Activated B cell treated with CpG ODN at 0.5 μM for 24 hours (primary cell): ENCODE measurements around the gene SOX10. TPM values are rescaled to one million over a fixed set of nuclear protein-coding genes. Genes with fewer than 3 reads are reported as not detected.

Source experiments
- ATAC-seq: fragments of 200-7000 bp; cut with Tn5 transposase; one replicate; pipeline ENCODE4 v1.10.0; 2021; ENCODE audit warnings: low read depth, mild to moderate bottlenecking, moderate library complexity
- CTCF ChIA-PET: fragments of 350-600 bp; sonication (Branson Sonifier 250); formaldehyde crosslinking; loops from one replicate; lab custom pipeline; 2021; ENCODE audit warnings: antibody characterized with exemption; lab: Charles Lee
- POLR2A ChIA-PET: fragments of 350-600 bp; sonication (Branson Sonifier 250); formaldehyde crosslinking; loops from one replicate; lab custom pipeline; 2021; ENCODE audit warnings: antibody characterized with exemption; lab: Charles Lee
- DNase-seq: peaks from one replicate; pipeline ENCODE4 v3.0.0; 2022
- H3K27ac Mint-ChIP-seq: one replicate; pipeline ENCODE4 v1.8.0; 2020; ENCODE audit warnings: mixed read lengths
- H3K27me3 Mint-ChIP-seq: one replicate; pipeline ENCODE4 v1.8.0; 2021; ENCODE audit warnings: mixed read lengths
- H3K36me3 Mint-ChIP-seq: one replicate; pipeline ENCODE4 v1.8.0; 2021; ENCODE audit warnings: low read depth, mixed read lengths
- H3K4me1 Mint-ChIP-seq: one replicate; pipeline ENCODE4 v1.8.0; 2021; ENCODE audit warnings: mixed read lengths
- H3K4me3 Mint-ChIP-seq: one replicate; pipeline ENCODE4 v1.8.0; 2020; ENCODE audit warnings: mild to moderate bottlenecking, mixed read lengths
- H3K9me3 Mint-ChIP-seq: one replicate; pipeline ENCODE4 v1.8.0; 2020; ENCODE audit warnings: mixed read lengths
- CTCF ChIP-seq: fragments of 200-600 bp; IDR thresholded peaks from one replicate; pipeline ENCODE4 v1.8.0; 2022; ENCODE audit warnings: antibody characterized with exemption, mild to moderate bottlenecking
- intact Hi-C: fragments of 100-400 bp; cut with micrococcal nuclease; formaldehyde crosslinking; loops from one replicate; pipeline ENCODE4 v1.15.1; 2024
- total RNA-seq: library from RNA; stranded (reverse); gene quantifications from 2 replicates; pipeline ENCODE4 v1.2.3, GENCODE V29; 2022

The SOX10 gene
- total RNA-seq, 1 donor from 2014 or later: not detected

DNA sequence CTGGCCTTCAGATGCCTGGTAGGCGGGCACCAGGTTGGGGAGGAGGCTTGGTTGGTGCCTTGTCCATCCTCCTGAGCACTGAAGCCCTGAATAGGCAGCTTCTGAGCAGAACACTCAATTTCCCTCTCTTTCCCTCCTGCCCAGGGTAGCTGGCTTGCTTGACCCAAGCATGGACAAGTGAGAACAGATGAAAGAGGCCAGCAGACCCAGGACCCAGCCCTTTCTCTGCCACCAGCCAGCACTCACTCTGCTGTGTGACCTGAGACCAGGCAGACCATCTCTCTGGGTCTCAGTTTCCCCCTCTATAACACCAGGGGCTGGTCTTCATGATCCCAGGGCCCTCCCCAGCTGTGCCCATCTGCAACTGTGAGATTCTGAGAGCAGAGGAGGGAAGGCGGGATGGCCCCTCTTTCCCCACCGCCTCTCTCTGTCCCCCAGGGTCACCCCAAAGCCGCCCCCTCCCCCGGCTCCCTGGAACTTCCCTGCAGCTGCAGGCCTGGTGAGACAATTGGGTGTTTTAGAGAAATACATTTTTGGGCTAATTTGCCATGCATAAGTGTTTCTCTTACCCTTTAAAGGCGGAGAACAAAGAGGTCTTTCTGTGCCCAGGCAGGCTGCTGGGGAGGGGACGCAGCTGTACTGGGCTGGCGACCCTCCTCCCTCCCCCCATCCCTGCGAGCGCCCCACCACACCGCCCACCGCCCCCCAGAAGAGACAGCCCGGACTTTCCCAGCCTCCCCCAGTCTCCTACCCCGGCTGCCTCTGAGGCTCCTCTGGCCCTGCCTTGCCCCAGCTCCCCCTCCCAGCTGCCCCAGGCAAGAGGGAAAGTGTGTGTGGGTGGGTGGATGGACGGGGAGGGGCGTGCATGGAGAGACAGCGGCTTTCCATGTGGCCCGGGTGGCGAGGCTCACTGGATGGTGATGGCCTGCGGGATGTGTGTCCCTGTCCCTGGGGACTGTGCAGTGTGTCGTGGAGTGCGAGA lies 42.1 kb upstream of the SOX10 start:
- Mint-ChIP-seq H3K27ac (no peak overlapping the region), H3K27me3 (no peaks in the 10 kb centered on the region), H3K9me3 (no peaks in the 10 kb centered on the region), H3K36me3 (no peaks in the 10 kb centered on the region), H3K4me1 (no peaks in the 10 kb centered on the region), H3K4me3 (no peak overlapping the region)
- CTCF ChIA-PET: no interaction called here
- ATAC-seq: no peak
- intact Hi-C loops: no loop called here
- DNase-seq: no peak
- POLR2A ChIA-PET: no interaction called here
- no peak for TF ChIP-seq CTCF

- DNase-seq: no peak
- H3K4me1 Mint-ChIP-seq: no peaks in the 10 kb centered on the region
- H3K36me3 Mint-ChIP-seq: no peaks in the 10 kb centered on the region
- no peak overlapping the region for H3K27ac Mint-ChIP-seq
- POLR2A ChIA-PET: no interaction called here
- no peak for TF ChIP-seq CTCF
- no peak overlapping the region for H3K4me3 Mint-ChIP-seq
- H3K27me3 Mint-ChIP-seq: no peaks in the 10 kb centered on the region
- ATAC-seq: no peak
- CTCF ChIA-PET: no interaction called here
- intact Hi-C loops: no loop called here
- H3K9me3 Mint-ChIP-seq: no peaks in the 10 kb centered on the region
Observed at GRCh38 chr22:38025514-38025913, 41.2 kb upstream of the SOX10 start.

- no peaks in the 10 kb centered on the region for H3K4me1 Mint-ChIP-seq
- no peaks in the 10 kb centered on the region for H3K36me3 Mint-ChIP-seq
- POLR2A ChIA-PET: no interaction called here
- H3K4me3 Mint-ChIP-seq: no peak overlapping the region
- H3K27ac Mint-ChIP-seq: no peak overlapping the region
- intact Hi-C loops: no loop called here
- ATAC-seq (no peak), DNase-seq (no peak)
- CTCF ChIA-PET: no interaction called here
- H3K9me3 Mint-ChIP-seq: no peaks in the 10 kb centered on the region
- no peak for TF ChIP-seq CTCF
- peaks cover 3% of the 10 kb centered on the region for H3K27me3 Mint-ChIP-seq
Observed at GRCh38 chr22:38023045-38023444, 38.7 kb upstream of the SOX10 start.

- no peaks in the 10 kb centered on the region for H3K4me1 Mint-ChIP-seq
- ChIA-PET CTCF (no interaction called here), POLR2A (interaction anchor here (0.6 kb wide), 1 partner anchor 1266 kb away, joined by 11 read pairs; no protein-coding TSS in a partner anchor)
- peaks cover 3% of the 10 kb centered on the region for H3K27me3 Mint-ChIP-seq
- no peak for ATAC-seq
- no peaks in the 10 kb centered on the region for H3K36me3 Mint-ChIP-seq
- H3K9me3 Mint-ChIP-seq: no peaks in the 10 kb centered on the region
- no peak for TF ChIP-seq CTCF
- H3K4me3 Mint-ChIP-seq: no peak overlapping the region
- H3K27ac Mint-ChIP-seq: no peak overlapping the region
- intact Hi-C loops: no loop called here
- no peak for DNase-seq
Observed at GRCh38 chr22:38021206-38021605, 36.9 kb upstream of the SOX10 start.

DNA sequence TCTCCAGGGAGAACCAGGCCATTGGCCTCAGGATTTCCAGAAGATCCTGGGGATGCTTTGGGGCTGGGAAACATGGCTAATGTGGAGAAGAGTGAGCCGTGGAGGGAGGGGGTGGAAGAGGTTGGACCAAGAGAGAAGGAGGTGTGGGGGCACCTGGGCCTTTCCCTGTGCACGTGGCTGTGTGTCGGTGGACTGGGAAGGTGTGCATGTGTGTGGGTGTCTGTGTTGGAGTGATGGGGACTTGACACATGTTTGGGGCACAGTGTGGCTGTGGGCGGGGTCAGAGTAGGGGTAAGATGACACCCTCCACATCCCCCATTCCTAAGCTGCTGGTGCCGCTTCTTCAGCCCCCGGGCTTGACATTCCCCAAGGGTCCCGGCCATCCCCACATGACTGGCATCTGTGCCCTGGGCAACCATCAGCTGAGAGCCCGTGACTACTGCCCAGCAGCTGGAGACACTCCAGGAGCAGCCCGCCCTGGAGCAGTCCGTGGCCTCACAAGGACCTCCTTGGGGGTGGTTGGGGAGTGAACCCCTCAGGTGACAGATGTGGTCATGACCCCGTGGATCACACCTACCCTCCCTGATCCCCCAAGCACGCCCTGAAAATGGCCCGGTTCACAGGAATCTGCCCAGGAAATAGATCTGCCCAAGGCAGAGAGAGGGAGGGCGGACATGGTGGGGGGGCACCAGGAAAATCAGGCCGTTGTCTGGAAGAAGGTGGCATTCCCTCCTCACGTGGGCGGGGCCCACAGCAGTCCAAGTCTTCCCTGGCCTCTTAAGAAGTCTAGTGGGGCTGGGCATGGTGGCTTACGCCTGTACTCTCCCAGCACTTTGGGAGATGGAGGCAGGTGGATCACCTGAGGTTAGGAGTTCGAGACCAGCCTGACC lies 34.8 kb upstream of the SOX10 start:
- no peak for DNase-seq
- intact Hi-C loops: no loop called here
- no peaks in the 10 kb centered on the region for H3K9me3 Mint-ChIP-seq
- H3K27me3 Mint-ChIP-seq: peaks cover 3% of the 10 kb centered on the region
- CTCF ChIA-PET: no interaction called here
- H3K4me3 Mint-ChIP-seq: no peak overlapping the region
- no peaks in the 10 kb centered on the region for H3K4me1 Mint-ChIP-seq
- POLR2A ChIA-PET: interaction anchor here (1.0 kb wide), 1 partner anchor 460 kb away, joined by 3 read pairs; no protein-coding TSS in a partner anchor
- TF ChIP-seq CTCF: no peak
- no peaks in the 10 kb centered on the region for H3K36me3 Mint-ChIP-seq
- H3K27ac Mint-ChIP-seq: no peak overlapping the region
- no peak for ATAC-seq
